Right atrium auricular region (tissue), 2 donors: ENCODE results near the gene KLF2. TPM values are rescaled to one million over a fixed set of nuclear protein-coding genes. Genes with fewer than 3 reads are reported as not detected.

Experiments used
- DNase-seq: peaks from one replicate; pipeline ENCODE4 v3.0.0-alpha.2; 2019; ENCODE audit warnings: low spot score
- H3K27ac ChIP-seq, 2 donors: fragments of 200-600 bp; sonication (generic); 1 replicate in 1 of 2; 2 replicates in 1 of 2; pipeline ENCODE4 v1.5.1; 2016 to 2019
- H3K27me3 ChIP-seq, 2 donors: fragments of 200-600 bp; sonication (generic); one replicate each; pipeline versions ENCODE4 v1.5.1 to v1.6.0; 2017 to 2019
- H3K36me3 ChIP-seq: fragments of 200-600 bp; sonication (generic); one replicate; pipeline ENCODE4 v1.5.1; 2016
- H3K4me1 ChIP-seq, 2 donors: fragments of 200-600 bp; sonication (generic); one replicate each; pipeline versions ENCODE4 v1.5.1 to v1.6.0; 2017 to 2019
- H3K4me3 ChIP-seq, 2 donors: fragments of 200-600 bp; sonication (generic); 1 replicate in 1 of 2; 2 replicates in 1 of 2; pipeline ENCODE4 v1.5.1; 2017 to 2019; ENCODE audit warnings: mild to moderate bottlenecking in 1 of 2, moderate library complexity in 1 of 2
- H3K9me3 ChIP-seq, 2 donors: fragments of 200-600 bp; sonication (generic); one replicate each; pipeline ENCODE4 v1.5.1; 2019
- CTCF ChIP-seq, 2 donors: fragments of 200-600 bp; sonication (generic); IDR thresholded peaks; one replicate each; pipeline ENCODE4 v1.5.1; 2019; ENCODE audit warnings: antibody characterized with exemption in 2 of 2
- total RNA-seq, 2 donors: library from RNA; depleted of rRNA; stranded (reverse); fragments of >200 nt; gene quantifications; one replicate each; pipeline ENCODE4 v1.1.0, GENCODE V29; 2016

Gene KLF2
- total RNA-seq, 2 donors from 2014 or later = 40.9 to 82.3 TPM

- Histone ChIP-seq H3K27ac (peak overlapping the region; percentile 71 to 83), H3K9me3 (no peaks in the 10 kb centered on the region), H3K4me1 (peaks cover 0 to 22% of the 10 kb centered on the region in 2 donors), H3K36me3 (no peaks in the 10 kb centered on the region), H3K4me3 (no peak overlapping the region), H3K27me3 (no peaks in the 10 kb centered on the region)
- DNase-seq = no peak
- no peak for TF ChIP-seq CTCF (IDR thresholded peaks at IDR 0.05)
Measured at GRCh38 chr19:16316506-16316882, 8.1 kb upstream of the KLF2 start.

DNA sequence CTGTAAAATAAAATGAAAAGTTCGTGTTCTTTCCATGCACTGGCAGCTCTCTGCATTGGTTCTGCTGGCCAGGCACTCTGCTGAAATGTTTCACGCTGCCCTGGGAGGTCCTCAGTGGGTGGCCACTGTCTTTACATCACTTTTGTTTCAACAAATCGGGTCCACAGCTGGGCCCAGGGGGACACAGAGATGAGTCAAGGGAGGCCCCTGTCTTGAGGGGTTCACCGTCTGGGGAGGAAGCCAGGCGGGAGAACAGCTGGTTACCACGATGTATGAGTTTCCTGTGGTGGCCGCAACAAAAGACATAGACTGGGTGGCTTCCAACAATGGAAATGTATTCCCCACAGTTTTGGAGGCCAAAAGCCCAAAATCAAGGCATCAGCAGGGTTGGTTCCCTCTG, 5.1 kb upstream of the KLF2 start:
- Histone ChIP-seq H3K27ac (peak overlapping the region in 1 of 2 donors; percentile 21), H3K27me3 (no peaks in the 10 kb centered on the region), H3K4me3 (no peak overlapping the region), H3K4me1 (peaks cover 0 to 30% of the 10 kb centered on the region in 2 donors), H3K9me3 (no peaks in the 10 kb centered on the region), H3K36me3 (no peaks in the 10 kb centered on the region)
- no peak for DNase-seq
- TF ChIP-seq CTCF (IDR thresholded peaks at IDR 0.05) = no peak

DNA sequence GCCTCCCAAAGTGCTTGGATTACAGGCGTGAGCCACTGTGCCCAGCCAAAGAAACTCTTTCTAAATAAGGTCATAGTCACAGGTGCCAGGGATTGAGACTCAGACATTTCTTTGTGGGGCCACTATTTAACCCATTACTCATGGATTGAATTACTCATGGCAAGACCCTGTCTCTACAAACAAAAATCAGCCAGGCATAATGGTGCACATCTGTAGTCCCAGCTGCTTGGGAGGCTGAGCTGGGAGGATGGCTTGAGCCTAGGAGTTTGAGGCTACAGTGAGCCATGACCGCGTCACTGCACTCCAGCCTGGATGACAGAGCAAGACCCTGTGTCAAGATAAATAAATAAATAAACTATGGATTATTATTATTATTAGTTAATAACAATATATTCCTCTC, 3.6 kb upstream of the KLF2 start:
- TF ChIP-seq CTCF (IDR thresholded peaks at IDR 0.05) = no peak
- H3K9me3 ChIP-seq = no peaks in the 10 kb centered on the region
- no peak overlapping the region for H3K27ac ChIP-seq
- no peaks in the 10 kb centered on the region for H3K27me3 ChIP-seq
- no peak for DNase-seq
- H3K4me3 ChIP-seq = no peak overlapping the region
- H3K36me3 ChIP-seq = peaks cover 9% of the 10 kb centered on the region
- peaks cover 0 to 22% of the 10 kb centered on the region in 2 donors for H3K4me1 ChIP-seq

DNA sequence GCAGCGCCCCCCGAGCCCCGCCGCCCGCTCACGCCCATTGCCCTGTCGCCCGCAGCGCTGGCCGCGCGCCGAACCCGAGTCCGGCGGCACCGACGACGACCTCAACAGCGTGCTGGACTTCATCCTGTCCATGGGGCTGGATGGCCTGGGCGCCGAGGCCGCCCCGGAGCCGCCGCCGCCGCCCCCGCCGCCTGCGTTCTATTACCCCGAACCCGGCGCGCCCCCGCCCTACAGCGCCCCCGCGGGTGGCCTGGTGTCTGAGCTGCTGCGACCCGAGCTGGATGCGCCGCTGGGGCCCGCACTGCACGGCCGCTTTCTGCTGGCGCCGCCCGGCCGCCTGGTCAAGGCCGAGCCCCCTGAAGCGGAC, 518 bp downstream of the KLF2 start:
- Histone ChIP-seq H3K27me3 (no peaks in the 10 kb centered on the region), H3K9me3 (no peaks in the 10 kb centered on the region), H3K4me1 (peaks cover 0 to 32% of the 10 kb centered on the region in 2 donors), H3K4me3 (peak overlapping the region; percentile 78 to 89), H3K27ac (peak overlapping the region; percentile 94 to 97), H3K36me3 (peaks cover 33% of the 10 kb centered on the region)
- DNase-seq = no peak
- peak in 1 of 2 donors; percentile 42 for TF ChIP-seq CTCF (IDR thresholded peaks at IDR 0.05)

- Histone ChIP-seq H3K4me1 (peaks cover 0 to 38% of the 10 kb centered on the region in 2 donors), H3K4me3 (peak overlapping the region; percentile 78 to 89), H3K27ac (peak overlapping the region; percentile 91 to 93), H3K9me3 (no peaks in the 10 kb centered on the region), H3K36me3 (peaks cover 33% of the 10 kb centered on the region), H3K27me3 (no peaks in the 10 kb centered on the region)
- DNase-seq = no peak
- no peak for TF ChIP-seq CTCF (IDR thresholded peaks at IDR 0.05)
Measured at GRCh38 chr19:16325641-16326400, 1.2 kb downstream of the KLF2 start.
